22Rv1 (cell line): ENCODE measurements around the gene LONP1.

Source experiments
- H3K27ac ChIP-seq: fragments of 450-650 bp; 2 replicates; pipeline ENCODE4 v1.5.1; 2017
- ZFX ChIP-seq: fragments of 450-650 bp; IDR thresholded peaks from 2 replicates; pipeline ENCODE4 v1.6.1; 2017; ENCODE audit warnings: antibody characterized with exemption, borderline replicate concordance
- TF ChIP-seq, protein P1 (sequence below): fragments of 450-650 bp; IDR thresholded peaks from 2 replicates; pipeline ENCODE4 v1.5.1; 2017; ENCODE audit warnings: mild to moderate bottlenecking

Gene LONP1

GRCh38 chr19:5690125-5690954 lies 29.6 kb downstream of the LONP1 start, which contains the start of gene RPL36:
Gene RPL36, plus strand, starts transcription at chr19:5690295. Its CDS starts 213 bp downstream, at chr19:5690508.
- H3K27ac ChIP-seq: peak within 1 kb of the TSS; percentile 92
- no peak for TF ChIP-seq ZFX
- TF ChIP-seq, protein P1, sequence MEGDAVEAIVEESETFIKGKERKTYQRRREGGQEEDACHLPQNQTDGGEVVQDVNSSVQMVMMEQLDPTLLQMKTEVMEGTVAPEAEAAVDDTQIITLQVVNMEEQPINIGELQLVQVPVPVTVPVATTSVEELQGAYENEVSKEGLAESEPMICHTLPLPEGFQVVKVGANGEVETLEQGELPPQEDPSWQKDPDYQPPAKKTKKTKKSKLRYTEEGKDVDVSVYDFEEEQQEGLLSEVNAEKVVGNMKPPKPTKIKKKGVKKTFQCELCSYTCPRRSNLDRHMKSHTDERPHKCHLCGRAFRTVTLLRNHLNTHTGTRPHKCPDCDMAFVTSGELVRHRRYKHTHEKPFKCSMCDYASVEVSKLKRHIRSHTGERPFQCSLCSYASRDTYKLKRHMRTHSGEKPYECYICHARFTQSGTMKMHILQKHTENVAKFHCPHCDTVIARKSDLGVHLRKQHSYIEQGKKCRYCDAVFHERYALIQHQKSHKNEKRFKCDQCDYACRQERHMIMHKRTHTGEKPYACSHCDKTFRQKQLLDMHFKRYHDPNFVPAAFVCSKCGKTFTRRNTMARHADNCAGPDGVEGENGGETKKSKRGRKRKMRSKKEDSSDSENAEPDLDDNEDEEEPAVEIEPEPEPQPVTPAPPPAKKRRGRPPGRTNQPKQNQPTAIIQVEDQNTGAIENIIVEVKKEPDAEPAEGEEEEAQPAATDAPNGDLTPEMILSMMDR: peak; percentile 95

DNA sequence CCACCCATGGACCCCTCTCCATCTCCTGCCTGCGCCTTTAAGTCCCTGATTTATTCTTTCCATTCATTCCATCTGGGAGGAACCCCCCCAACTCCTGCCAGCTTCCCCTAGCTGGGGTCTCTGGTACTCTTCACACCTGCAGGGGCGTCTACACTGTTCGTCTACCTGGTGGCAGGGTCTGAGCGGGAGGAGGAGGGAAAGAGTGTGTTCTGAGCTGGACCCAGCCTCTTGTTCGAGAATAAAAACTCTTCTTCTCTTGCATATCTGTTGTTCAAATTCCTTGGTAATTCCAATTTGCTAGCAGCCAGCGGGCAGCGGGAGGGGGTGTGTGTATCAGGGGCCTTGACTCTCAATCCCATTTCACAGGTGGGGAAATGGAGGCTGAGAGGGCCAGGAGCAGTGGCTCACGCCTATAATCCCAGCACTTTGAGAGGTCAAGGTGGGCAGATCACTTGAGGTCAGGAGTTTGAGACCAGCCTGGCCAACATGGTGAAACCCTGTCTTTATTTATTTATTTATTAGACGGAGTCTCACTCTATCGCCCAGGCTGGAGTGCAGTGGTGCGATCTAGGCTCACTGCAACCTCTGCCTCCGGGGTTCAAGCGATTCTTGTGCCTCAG lies 31.6 kb downstream of the LONP1 start:
- H3K27ac ChIP-seq: peak overlapping the region; percentile 92

GRCh38 chr19:5687360-5688198 lies 32.4 kb downstream of the LONP1 start:
- peak overlapping the region; percentile 71 for H3K27ac ChIP-seq
- TF ChIP-seq, protein P1: peak; percentile 73
- no peak for TF ChIP-seq ZFX

DNA sequence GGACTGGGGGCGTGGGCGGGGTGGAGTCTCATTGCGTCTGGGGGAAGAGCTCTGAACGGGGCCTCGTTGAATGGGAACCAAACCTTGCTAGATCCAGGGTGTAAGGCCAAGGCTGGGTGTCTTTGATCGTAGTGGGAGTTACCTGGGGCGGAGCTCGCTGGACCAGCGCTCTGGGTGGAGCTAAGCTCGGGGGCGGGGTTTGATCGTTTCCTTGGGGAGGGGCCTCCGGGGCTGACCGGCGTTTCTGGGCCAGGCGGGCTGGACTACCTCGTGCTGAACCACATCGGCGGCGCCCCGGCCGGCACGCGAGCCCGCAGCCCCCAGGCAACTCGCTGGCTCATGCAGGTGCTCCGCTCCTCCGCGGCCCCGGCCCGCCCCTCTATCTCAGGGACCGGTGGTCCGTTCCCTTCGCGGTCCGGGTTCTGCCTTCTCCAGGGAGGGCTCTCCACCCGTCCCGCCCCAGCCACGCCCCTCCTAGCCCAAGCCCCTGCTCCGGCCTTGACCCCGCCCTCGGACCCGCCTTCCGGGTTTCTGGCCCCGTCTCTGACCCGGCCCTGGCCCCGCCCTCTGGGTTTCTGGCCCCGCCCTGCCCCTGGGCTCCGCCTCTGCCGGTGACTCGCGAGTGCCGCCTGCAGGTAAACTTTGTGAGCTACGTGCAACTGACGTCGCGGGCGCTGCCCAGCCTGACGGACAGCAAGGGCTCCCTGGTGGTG lies 33.1 kb downstream of the LONP1 start:
- TF ChIP-seq, protein P1: peak; percentile 98
- no peak for TF ChIP-seq ZFX
- peak overlapping the region; percentile 71 for H3K27ac ChIP-seq

DNA sequence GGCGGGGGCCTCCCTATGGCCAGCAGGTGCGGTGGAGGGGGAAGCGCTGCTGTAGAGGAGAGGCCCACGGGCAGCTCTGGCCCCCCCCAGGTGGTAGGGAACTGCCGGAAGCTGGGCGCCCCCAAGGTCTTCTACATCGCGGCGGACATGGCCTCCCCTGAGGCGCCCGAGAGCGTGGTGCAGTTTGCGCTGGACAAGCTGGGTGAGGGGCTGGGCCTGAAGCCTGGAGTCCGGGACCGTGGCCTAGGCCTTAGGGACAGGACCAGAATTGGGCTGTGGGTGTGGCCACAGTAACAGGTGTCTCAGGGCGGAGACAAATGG lies 33.7 kb downstream of the LONP1 start:
- peak overlapping the region; percentile 71 for H3K27ac ChIP-seq
- TF ChIP-seq, protein P1: no peak
- no peak for TF ChIP-seq ZFX

GRCh38 chr19:5684694-5685430 lies 35.1 kb downstream of the LONP1 start:
- no peak overlapping the region for H3K27ac ChIP-seq

More at GRCh38 chr19:5684694-5685430, 35.1 kb downstream of the LONP1 start:
- no peak for TF ChIP-seq ZFX
- TF ChIP-seq, protein P1: no peak
